ENCODE measurements around the gene FYN. TPM values are rescaled to one million over a fixed set of nuclear protein-coding genes. Genes with fewer than 3 reads are reported as not detected.

FYN gene
- polyA plus RNA-seq, 1 donor from 2014 or later: 45.9 TPM

- H3K4me3 Mint-ChIP-seq: no peak overlapping the region
- H3K9me3 Mint-ChIP-seq: no peaks in the 10 kb centered on the region
- H3K27ac Mint-ChIP-seq: no peak overlapping the region
- H3K36me3 Mint-ChIP-seq: peaks cover 6% of the 10 kb centered on the region
- peaks cover 6 to 18% (median 10%) of the 10 kb centered on the region in 3 donors for H3K4me1 Mint-ChIP-seq
- no peaks in the 10 kb centered on the region for H3K27me3 Mint-ChIP-seq
These were observed 94.2 kb downstream of the FYN start for GRCh38 chr6:111779031-111779430.

GRCh38 chr6:111777357-111777756 lies 95.9 kb downstream of the FYN start:
- H3K27ac Mint-ChIP-seq: no peak overlapping the region
- H3K4me1 Mint-ChIP-seq: peaks cover 6 to 18% (median 10%) of the 10 kb centered on the region in 3 donors
- H3K9me3 Mint-ChIP-seq: no peaks in the 10 kb centered on the region
- no peaks in the 10 kb centered on the region for H3K27me3 Mint-ChIP-seq
- peaks cover 4% of the 10 kb centered on the region for H3K36me3 Mint-ChIP-seq
- H3K4me3 Mint-ChIP-seq: peak overlapping the region in 1 of 4 donors; percentile 40

- Mint-ChIP-seq H3K9me3 (no peaks in the 10 kb centered on the region), H3K4me3 (no peak overlapping the region), H3K27me3 (no peaks in the 10 kb centered on the region), H3K36me3 (peaks cover 4% of the 10 kb centered on the region), H3K27ac (peak overlapping the region in 2 of 3 donors; percentile 65 to 84), H3K4me1 (peaks cover 6 to 18% (median 10%) of the 10 kb centered on the region in 3 donors)
These were observed 96.7 kb downstream of the FYN start for GRCh38 chr6:111776236-111777221.

GRCh38 chr6:111775145-111775922 lies 97.9 kb downstream of the FYN start:
- Mint-ChIP-seq H3K27me3 (no peaks in the 10 kb centered on the region), H3K36me3 (peaks cover 3% of the 10 kb centered on the region), H3K4me1 (peaks cover 6 to 17% (median 10%) of the 10 kb centered on the region in 3 donors), H3K4me3 (no peak overlapping the region), H3K9me3 (no peaks in the 10 kb centered on the region), H3K27ac (peak overlapping the region in 1 of 3 donors; percentile 65)

- peaks cover 5% of the 10 kb centered on the region for H3K36me3 Mint-ChIP-seq
- peaks cover 6 to 21% (median 14%) of the 10 kb centered on the region in 3 donors for H3K4me1 Mint-ChIP-seq
- H3K9me3 Mint-ChIP-seq: no peaks in the 10 kb centered on the region
- H3K27ac Mint-ChIP-seq: peak overlapping the region in 1 of 3 donors; percentile 93
- no peaks in the 10 kb centered on the region for H3K27me3 Mint-ChIP-seq
- no peak overlapping the region for H3K4me3 Mint-ChIP-seq
These were observed 98.9 kb downstream of the FYN start for GRCh38 chr6:111774346-111774703.

- no peak overlapping the region for H3K4me3 Mint-ChIP-seq
- peaks cover 8 to 22% (median 18%) of the 10 kb centered on the region in 3 donors for H3K4me1 Mint-ChIP-seq
- peak overlapping the region in 1 of 3 donors; percentile 93 for H3K27ac Mint-ChIP-seq
- peaks cover 5% of the 10 kb centered on the region for H3K36me3 Mint-ChIP-seq
- H3K27me3 Mint-ChIP-seq: no peaks in the 10 kb centered on the region
- H3K9me3 Mint-ChIP-seq: no peaks in the 10 kb centered on the region
These were observed 99.5 kb downstream of the FYN start for GRCh38 chr6:111773501-111774345.

- Mint-ChIP-seq H3K27me3 (no peaks in the 10 kb centered on the region), H3K27ac (peak overlapping the region in 1 of 3 donors; percentile 73), H3K4me3 (no peak overlapping the region), H3K9me3 (no peaks in the 10 kb centered on the region), H3K36me3 (peaks cover 5% of the 10 kb centered on the region), H3K4me1 (peaks cover 10 to 25% (median 20%) of the 10 kb centered on the region in 3 donors)
These were observed 100.9 kb downstream of the FYN start for GRCh38 chr6:111772381-111772780.

GRCh38 chr6:111771629-111772028 lies 101.6 kb downstream of the FYN start:
- Mint-ChIP-seq H3K4me3 (no peak overlapping the region), H3K9me3 (no peaks in the 10 kb centered on the region), H3K27ac (peak overlapping the region in 1 of 3 donors; percentile 73), H3K4me1 (peaks cover 11 to 24% (median 16%) of the 10 kb centered on the region in 3 donors), H3K36me3 (peaks cover 5% of the 10 kb centered on the region), H3K27me3 (no peaks in the 10 kb centered on the region)

GRCh38 chr6:111771094-111771432 lies 102.2 kb downstream of the FYN start:
- H3K4me3 Mint-ChIP-seq: no peak overlapping the region
- peaks cover 14 to 28% (median 21%) of the 10 kb centered on the region in 3 donors for H3K4me1 Mint-ChIP-seq
- no peaks in the 10 kb centered on the region for H3K27me3 Mint-ChIP-seq
- peak overlapping the region in 1 of 3 donors; percentile 0 for H3K27ac Mint-ChIP-seq
- peaks cover 5% of the 10 kb centered on the region for H3K36me3 Mint-ChIP-seq
- H3K9me3 Mint-ChIP-seq: no peaks in the 10 kb centered on the region

GRCh38 chr6:111770263-111771093 lies 102.8 kb downstream of the FYN start:
- no peak overlapping the region for H3K4me3 Mint-ChIP-seq
- peak overlapping the region in 1 of 3 donors; percentile 59 for H3K27ac Mint-ChIP-seq
- peaks cover 20 to 34% (median 26%) of the 10 kb centered on the region in 3 donors for H3K4me1 Mint-ChIP-seq
- H3K9me3 Mint-ChIP-seq: no peaks in the 10 kb centered on the region
- peaks cover 5% of the 10 kb centered on the region for H3K36me3 Mint-ChIP-seq
- H3K27me3 Mint-ChIP-seq: no peaks in the 10 kb centered on the region

GRCh38 chr6:111769365-111770152 lies 103.7 kb downstream of the FYN start:
- Mint-ChIP-seq H3K9me3 (no peaks in the 10 kb centered on the region), H3K27ac (peak overlapping the region in 1 of 3 donors; percentile 15), H3K36me3 (peaks cover 5% of the 10 kb centered on the region), H3K4me1 (peaks cover 27 to 39% (median 35%) of the 10 kb centered on the region in 3 donors), H3K4me3 (peak overlapping the region in 1 of 4 donors; percentile 12), H3K27me3 (no peaks in the 10 kb centered on the region)

- H3K27me3 Mint-ChIP-seq: no peaks in the 10 kb centered on the region
- no peaks in the 10 kb centered on the region for H3K9me3 Mint-ChIP-seq
- no peak overlapping the region for H3K4me3 Mint-ChIP-seq
- H3K4me1 Mint-ChIP-seq: peaks cover 32 to 49% (median 46%) of the 10 kb centered on the region in 3 donors
- H3K27ac Mint-ChIP-seq: peak overlapping the region in 1 of 3 donors; percentile 15
- peaks cover 5% of the 10 kb centered on the region for H3K36me3 Mint-ChIP-seq
These were observed 104.9 kb downstream of the FYN start for GRCh38 chr6:111768431-111768770.

GRCh38 chr6:111767752-111768430 lies 105.4 kb downstream of the FYN start:
- H3K4me3 Mint-ChIP-seq: peak overlapping the region in 1 of 4 donors; percentile 3
- H3K36me3 Mint-ChIP-seq: peaks cover 5% of the 10 kb centered on the region
- H3K27me3 Mint-ChIP-seq: no peaks in the 10 kb centered on the region
- no peak overlapping the region for H3K27ac Mint-ChIP-seq
- H3K4me1 Mint-ChIP-seq: peaks cover 33 to 52% (median 48%) of the 10 kb centered on the region in 3 donors
- H3K9me3 Mint-ChIP-seq: no peaks in the 10 kb centered on the region

Data from IgD-negative memory B cell (primary cell).